ENCODE results near the gene MUC20.
"Not testable (repeated sequence)": the region's sequence is repeated elsewhere in the genome, so short reads cannot be mapped to it uniquely, and the experiment has no call there.

Gene MUC20

GRCh38 chr3:195720831-195721506, at the start of gene MUC20:
Gene MUC20, plus strand, starts transcription at chr3:195720978. Its CDS starts 30 bp downstream, at chr3:195721008.
- peak; percentile 60 for DNase-seq

GRCh38 chr3:195671283-195671682, 49.5 kb upstream of the MUC20 start:
- not testable (repeated sequence) for DNase-seq

GRCh38 chr3:195673711-195674110, 47.1 kb upstream of the MUC20 start:
- DNase-seq, result not testable (repeated sequence)

GRCh38 chr3:195678391-195679015, 42.3 kb upstream of the MUC20 start:
- DNase-seq, result not testable (repeated sequence)

GRCh38 chr3:195680690-195681089, 40.1 kb upstream of the MUC20 start:
- not testable (repeated sequence) for DNase-seq

- not testable (repeated sequence) for DNase-seq
Measured at GRCh38 chr3:195681458-195682103, 39.2 kb upstream of the MUC20 start.

- DNase-seq, result not testable (repeated sequence)
Measured at GRCh38 chr3:195682104-195682742, 38.6 kb upstream of the MUC20 start.

- DNase-seq, result not testable (repeated sequence)
Measured at GRCh38 chr3:195683722-195684526, 36.9 kb upstream of the MUC20 start.

- DNase-seq, result not testable (repeated sequence)
Measured at GRCh38 chr3:195684527-195685257, 36.1 kb upstream of the MUC20 start.

GRCh38 chr3:195686537-195687208, 34.1 kb upstream of the MUC20 start:
- not testable (repeated sequence) for DNase-seq

- DNase-seq, result peak; percentile 37
Measured at GRCh38 chr3:195687209-195687760, 33.5 kb upstream of the MUC20 start.

- not testable (repeated sequence) for DNase-seq
Measured at GRCh38 chr3:195688471-195689183, 32.2 kb upstream of the MUC20 start.

GRCh38 chr3:195689184-195690070, 31.4 kb upstream of the MUC20 start:
- DNase-seq, result not testable (repeated sequence)

GRCh38 chr3:195690951-195691350, 29.8 kb upstream of the MUC20 start:
- no peak for DNase-seq

GRCh38 chr3:195691596-195692353, 29.0 kb upstream of the MUC20 start:
- not testable (repeated sequence) for DNase-seq

GRCh38 chr3:195692354-195692685, 28.5 kb upstream of the MUC20 start:
- DNase-seq, result no peak

- DNase-seq, result no peak
Measured at GRCh38 chr3:195692781-195693427, 27.9 kb upstream of the MUC20 start.

Measured in RPMI8226 (cell line).